ENCODE data around the gene IER2. TPM values are rescaled to one million over a fixed set of nuclear protein-coding genes. Genes with fewer than 3 reads are reported as not detected.

The IER2 gene
- total RNA-seq, 4 donors from 2014 or later, result 14.5 to 52.6 (median 20.2) TPM

DNA sequence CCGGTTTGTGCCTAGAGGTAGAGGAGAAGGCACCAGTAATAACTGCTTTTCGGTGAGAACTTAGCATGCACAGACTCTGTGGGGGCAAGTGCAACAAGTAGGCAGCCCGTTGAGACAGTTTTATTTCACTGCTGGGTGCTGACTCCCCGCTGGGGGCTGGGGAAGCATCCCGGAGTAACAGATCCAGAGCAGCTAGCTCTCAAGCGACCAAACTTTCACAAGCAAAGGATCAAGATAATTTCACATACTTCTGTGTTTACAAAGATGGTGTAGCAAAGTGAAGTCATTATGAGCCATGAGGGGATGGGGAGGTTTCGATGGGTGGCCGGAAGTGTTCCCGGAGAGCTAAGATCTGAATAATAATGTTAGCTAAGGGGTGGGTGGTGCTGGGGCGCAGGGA, 29.4 kb upstream of the IER2 start:
- TF ChIP-seq, protein P1, sequence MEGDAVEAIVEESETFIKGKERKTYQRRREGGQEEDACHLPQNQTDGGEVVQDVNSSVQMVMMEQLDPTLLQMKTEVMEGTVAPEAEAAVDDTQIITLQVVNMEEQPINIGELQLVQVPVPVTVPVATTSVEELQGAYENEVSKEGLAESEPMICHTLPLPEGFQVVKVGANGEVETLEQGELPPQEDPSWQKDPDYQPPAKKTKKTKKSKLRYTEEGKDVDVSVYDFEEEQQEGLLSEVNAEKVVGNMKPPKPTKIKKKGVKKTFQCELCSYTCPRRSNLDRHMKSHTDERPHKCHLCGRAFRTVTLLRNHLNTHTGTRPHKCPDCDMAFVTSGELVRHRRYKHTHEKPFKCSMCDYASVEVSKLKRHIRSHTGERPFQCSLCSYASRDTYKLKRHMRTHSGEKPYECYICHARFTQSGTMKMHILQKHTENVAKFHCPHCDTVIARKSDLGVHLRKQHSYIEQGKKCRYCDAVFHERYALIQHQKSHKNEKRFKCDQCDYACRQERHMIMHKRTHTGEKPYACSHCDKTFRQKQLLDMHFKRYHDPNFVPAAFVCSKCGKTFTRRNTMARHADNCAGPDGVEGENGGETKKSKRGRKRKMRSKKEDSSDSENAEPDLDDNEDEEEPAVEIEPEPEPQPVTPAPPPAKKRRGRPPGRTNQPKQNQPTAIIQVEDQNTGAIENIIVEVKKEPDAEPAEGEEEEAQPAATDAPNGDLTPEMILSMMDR (IDR thresholded peaks at IDR 0.05; ENCODE audit: low read depth), result no peak

DNA sequence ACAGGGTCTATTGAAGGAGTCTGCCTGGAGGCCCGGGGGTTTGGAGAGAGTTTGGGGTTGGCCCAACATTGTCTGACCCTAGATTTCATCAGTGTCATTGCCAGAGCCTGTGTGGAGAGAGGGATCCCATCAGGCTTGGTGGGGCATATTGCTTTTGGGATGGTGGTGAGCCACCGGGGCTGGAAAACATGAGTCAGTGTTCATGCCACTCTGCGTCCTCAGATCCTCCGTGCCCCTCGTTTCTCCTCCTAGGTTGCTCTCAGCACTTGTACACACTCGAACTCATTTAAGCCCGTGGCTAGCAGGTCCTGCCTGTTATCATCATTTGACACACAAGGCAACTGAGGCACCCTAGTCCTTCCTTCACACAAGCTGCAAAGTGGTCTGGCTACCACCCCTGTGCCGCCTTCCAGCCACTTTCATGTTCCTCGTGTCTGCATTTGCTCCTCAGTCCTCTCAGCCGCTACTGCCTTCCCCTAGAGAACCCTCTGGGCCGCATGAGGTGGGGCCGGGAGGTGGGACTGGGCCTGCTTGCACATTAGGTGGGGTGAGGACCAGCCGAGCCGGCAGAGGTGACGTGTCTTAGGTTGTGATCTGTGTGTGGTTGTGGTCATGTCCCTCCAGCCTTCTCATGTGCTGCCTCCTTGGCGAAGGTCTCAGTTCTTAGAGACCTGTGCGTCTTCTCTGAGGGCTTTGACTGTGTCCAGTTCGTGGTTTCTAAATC, 28.5 kb upstream of the IER2 start:
- TF ChIP-seq, protein P1 (IDR thresholded peaks at IDR 0.05; ENCODE audit: low read depth), result no peak

DNA sequence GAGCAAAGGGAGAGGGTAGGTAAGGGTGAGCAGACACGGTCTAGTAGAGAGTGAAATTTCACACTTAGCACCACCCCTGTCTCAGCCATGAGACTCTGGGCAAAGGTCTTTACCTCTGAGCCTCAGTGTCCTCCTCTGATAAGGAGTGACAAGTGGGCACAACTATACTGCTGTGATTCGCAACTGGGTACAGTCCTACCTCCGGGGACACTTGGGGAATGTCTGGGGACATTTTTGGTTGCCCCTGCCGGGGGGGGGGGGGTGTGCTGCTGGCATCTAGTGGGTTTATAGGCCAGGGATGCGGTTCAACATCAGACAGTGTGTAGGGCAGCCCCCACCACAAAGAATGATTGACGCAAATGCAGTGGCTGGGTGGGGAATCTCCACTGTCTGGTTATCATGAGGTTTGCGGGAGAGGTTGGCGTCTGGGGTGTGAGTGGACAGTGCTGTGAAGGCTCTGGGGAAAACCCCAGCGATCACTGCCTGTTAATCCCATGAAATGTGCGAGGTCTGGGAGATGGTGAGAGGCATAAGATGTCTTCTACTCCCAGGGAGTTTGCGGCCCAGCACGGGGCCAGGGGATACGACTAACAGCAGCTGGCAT, 27.8 kb upstream of the IER2 start:
- TF ChIP-seq, protein P1 (IDR thresholded peaks at IDR 0.05; ENCODE audit: low read depth), result no peak

DNA sequence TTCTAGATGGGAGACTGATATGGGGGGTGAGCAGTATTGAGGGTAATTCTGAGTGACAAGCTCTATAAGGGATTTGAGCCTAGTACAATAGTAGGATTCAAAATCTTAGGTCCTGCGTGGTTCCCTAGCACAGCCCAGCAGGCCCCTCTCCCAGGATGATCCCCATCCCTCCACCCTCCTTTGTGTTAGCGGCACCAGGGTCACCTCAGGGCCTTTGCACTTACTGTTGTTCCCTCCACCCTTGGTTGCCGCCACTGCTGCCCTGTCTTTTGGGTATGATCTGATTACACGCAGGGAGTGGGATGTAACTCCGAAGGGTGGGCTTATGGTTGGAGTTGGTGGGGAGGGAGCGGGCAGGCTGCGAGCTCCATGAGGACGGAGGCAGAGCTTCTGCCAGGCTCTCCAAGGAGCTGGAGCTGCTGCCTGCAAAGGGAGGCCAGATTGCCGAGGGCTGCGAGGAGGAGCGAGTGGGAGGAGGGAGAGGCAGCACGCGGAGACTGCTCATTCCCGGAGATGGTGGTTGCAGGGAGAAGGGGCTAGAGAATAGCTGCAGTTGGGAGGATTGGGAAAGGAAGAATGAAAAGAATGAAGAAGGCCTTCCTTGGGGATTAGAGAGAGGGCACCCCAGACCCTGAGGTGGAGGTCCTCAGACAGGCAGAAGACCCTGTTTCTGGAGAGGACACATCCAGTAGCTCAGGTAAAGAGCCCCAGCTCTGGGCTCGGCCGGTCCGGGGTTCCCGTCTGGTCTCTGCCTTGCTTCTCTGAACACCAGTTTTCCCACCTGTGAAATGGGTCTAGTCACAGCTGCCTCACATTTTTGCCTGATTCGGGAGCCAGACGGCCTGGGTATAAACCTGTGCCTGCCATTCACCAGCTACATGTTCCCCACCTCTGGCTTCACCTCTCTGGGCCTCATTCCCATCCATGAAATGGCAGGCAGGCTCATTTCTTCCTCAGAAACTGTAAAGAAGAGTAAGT, 26.9 kb upstream of the IER2 start:
- TF ChIP-seq, protein P1 (IDR thresholded peaks at IDR 0.05; ENCODE audit: low read depth), result no peak

DNA sequence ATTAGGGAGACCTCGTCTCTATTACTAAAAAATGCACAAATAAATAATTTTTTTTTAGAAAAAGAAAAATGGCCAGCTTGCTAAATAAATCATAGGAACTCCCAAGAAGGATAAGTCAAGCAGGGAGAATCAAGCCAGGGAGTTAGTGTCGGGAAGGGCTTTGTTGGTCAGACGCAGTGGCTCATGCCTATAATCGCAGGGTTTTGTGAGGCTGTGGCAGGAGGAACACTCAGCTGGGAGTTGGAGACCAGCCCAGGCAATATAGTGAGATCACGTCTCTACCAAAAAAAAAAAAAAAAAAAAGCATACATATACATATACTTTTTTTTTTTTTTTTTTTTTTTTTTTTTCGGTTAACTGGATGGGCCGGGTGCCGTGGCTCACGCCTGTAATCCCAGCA, 23.2 kb upstream of the IER2 start:
- TF ChIP-seq, protein P1 (IDR thresholded peaks at IDR 0.05; ENCODE audit: low read depth), result no peak

DNA sequence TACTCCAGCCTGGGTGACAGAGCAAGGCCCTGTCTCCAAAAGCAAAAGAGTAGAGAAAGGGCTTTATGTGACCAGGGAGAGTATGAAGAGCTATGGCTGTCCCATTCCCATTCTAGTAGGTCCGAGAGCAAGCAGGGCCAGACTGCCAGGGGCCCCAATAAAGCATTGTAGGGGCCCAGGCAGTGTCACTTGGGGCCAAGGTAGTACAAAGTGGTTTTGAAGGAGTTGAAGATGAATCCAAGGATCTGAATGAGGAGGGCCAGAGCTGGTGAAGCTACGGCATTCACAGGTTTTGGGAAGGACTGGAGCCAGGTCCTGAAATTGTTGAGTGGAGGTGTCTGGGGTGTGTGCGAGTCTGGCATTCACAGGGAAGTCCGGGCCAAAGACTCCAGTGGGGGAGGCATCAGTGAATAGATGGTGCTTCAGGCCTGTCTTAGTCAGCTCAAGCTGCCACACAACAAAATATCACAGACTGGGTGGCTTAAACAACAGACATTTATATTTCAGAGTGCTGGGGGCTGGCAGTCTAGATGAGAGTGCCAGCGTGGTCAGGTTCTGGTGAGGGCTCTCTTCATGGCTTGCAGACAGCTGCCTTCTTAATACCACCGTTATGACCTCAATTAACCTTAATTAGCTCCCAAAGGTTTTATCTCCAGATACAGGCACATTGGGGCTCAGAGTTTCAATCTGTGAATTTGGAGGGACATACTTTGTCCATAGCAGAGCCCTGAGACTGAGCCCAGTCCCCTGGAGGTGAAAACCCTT, 22.2 kb upstream of the IER2 start:
- TF ChIP-seq, protein P1 (IDR thresholded peaks at IDR 0.05; ENCODE audit: low read depth), result no peak

All from subcutaneous adipose tissue (tissue), 4 donors.